HCT116 (cell line): ENCODE data around the gene ADAP2. TPM values are rescaled to one million over a fixed set of nuclear protein-coding genes. Genes with fewer than 3 reads are reported as not detected.
A peak's percentile ranks its signal among the peaks of the same experiment; 100 is the strongest.

Experiments used
- ATAC-seq: fragments of 200-7000 bp; cut with Tn5 transposase; 2 replicates; pipeline ENCODE4 v1.9.1; 2020; ENCODE audit warnings: mild to moderate bottlenecking, moderate library complexity
- BruUV-seq: library from RNA; stranded (reverse); fragments of 400-500 nt; replicated peaks from 2 replicates; lab custom pipeline; 2021; lab: Mats Ljungman, UMichigan
- CTCF ChIA-PET: fragments of 300-600 bp; sonication (Branson Sonifier 250); formaldehyde crosslinking; loops from one replicate; lab custom pipeline; 2021; ENCODE audit warnings: antibody characterized with exemption; lab: Charles Lee
- POLR2A ChIA-PET: fragments of 300-600, 350-600 bp; sonication (Branson Sonifier 250); formaldehyde crosslinking; loops from one replicate; lab custom pipeline; 2021; ENCODE audit warnings: antibody characterized with exemption; lab: Charles Lee
- RAD21 ChIA-PET, 2 experiments: fragments of 300-600 bp; sonication (Branson Sonifier 250); formaldehyde crosslinking; loops; one replicate each; lab custom pipeline; 2023; ENCODE audit warnings: low total read pairs in 2 of 2; ENCODE audit not compliant: uncharacterized antibody in 2 of 2, unreplicated experiment in 2 of 2, low non-redundant PET in 1 of 2; lab: Charles Lee
- DNase-seq: peaks from one replicate; pipeline ENCODE4 v3.0.0-alpha.2; 2010; ENCODE audit warnings: low read depth, low spot score
- H2AFZ ChIP-seq: fragments of 200-600 bp; shearing (Covaris generic), sonication (generic); 2 replicates; pipeline ENCODE4 v1.6.1; 2017; ENCODE audit warnings: low read depth, mixed run types, mixed read lengths, antibody characterized with exemption, low read length; ENCODE audit not compliant: poor library complexity, severe bottlenecking
- H3K27ac ChIP-seq: 2 replicates; pipeline ENCODE4 v1.5.1; 2012; ENCODE audit warnings: low read depth, low read length
- H3K27me3 ChIP-seq: fragments of 200-600 bp; sonication (generic); 2 replicates; pipeline ENCODE4 v1.6.1; 2016; ENCODE audit warnings: mixed run types, low read length, mixed read lengths; ENCODE audit not compliant: insufficient read depth
- H3K36me3 ChIP-seq, 2 experiments: fragments of 200-500 bp in 1 of 2; fragments of 200-600 bp in 1 of 2; sonication (Bioruptor generic) in 1 of 2; sonication (generic) in 1 of 2; 2 replicates each; pipeline versions ENCODE4 v1.5.1 to v1.6.1; 2014 to 2016; ENCODE audit warnings: low read length in 2 of 2, inconsistent platforms in 1 of 2, mixed read lengths in 1 of 2, mixed run types in 1 of 2; ENCODE audit not compliant: insufficient read depth in 2 of 2, control insufficient read depth in 1 of 2
- H3K4me1 ChIP-seq, 2 experiments: fragments of 200-600 bp in 1 of 2; sonication (generic) in 1 of 2; 2 replicates each; pipeline versions ENCODE4 v1.5.1 to v1.6.1; 2012 to 2017; ENCODE audit warnings: low read length in 2 of 2, inconsistent platforms in 1 of 2, mild to moderate bottlenecking in 1 of 2, mixed read lengths in 1 of 2, mixed run types in 1 of 2, moderate library complexity in 1 of 2; ENCODE audit not compliant: insufficient read depth in 2 of 2, control insufficient read depth in 1 of 2
- H3K4me2 ChIP-seq: fragments of 200-600 bp; sonication (generic); 2 replicates; pipeline ENCODE4 v1.6.1; 2017; ENCODE audit warnings: mixed run types, low read length, mixed read lengths
- H3K4me3 ChIP-seq, 2 experiments: fragments of 200-600 bp in 1 of 2; sonication (generic) in 1 of 2; replicated peaks in 1 of 2; 2 replicates each; pipeline ENCODE4 v1.5.1; 2011 to 2016; ENCODE audit warnings: low read length in 2 of 2, control low read depth in 1 of 2, low read depth in 1 of 2, mild to moderate bottlenecking in 1 of 2, mixed read lengths in 1 of 2, mixed run types in 1 of 2
- H3K79me2 ChIP-seq: fragments of 200-600 bp; sonication (generic); 2 replicates; pipeline ENCODE4 v1.6.1; 2017; ENCODE audit warnings: mild to moderate bottlenecking, mixed run types, low read length, moderate library complexity, mixed read lengths; ENCODE audit not compliant: insufficient read depth
- H3K9ac ChIP-seq: fragments of 200-600 bp; sonication (generic); 2 replicates; pipeline ENCODE4 v1.6.1; 2016; ENCODE audit warnings: low read length, mixed read lengths
- H3K9me2 ChIP-seq: fragments of 200-600 bp; sonication (generic), shearing (Covaris generic); 2 replicates; pipeline ENCODE4 v1.6.1; 2017; ENCODE audit warnings: mixed run types, mild to moderate bottlenecking, moderate library complexity; ENCODE audit not compliant: insufficient read depth
- H3K9me3 ChIP-seq, 2 experiments: fragments of 200-500 bp in 1 of 2; fragments of 200-600 bp in 1 of 2; sonication (Bioruptor generic) in 1 of 2; sonication (generic) in 1 of 2; 2 replicates each; pipeline ENCODE4 v1.6.1; 2014 to 2017; ENCODE audit warnings: low read length in 2 of 2, mixed read lengths in 2 of 2, inconsistent platforms in 1 of 2, low read depth in 1 of 2, mild to moderate bottlenecking in 1 of 2, mixed run types in 1 of 2, moderate library complexity in 1 of 2; ENCODE audit not compliant: control insufficient read depth in 1 of 2, insufficient read depth in 1 of 2
- H4K20me1 ChIP-seq: fragments of 200-600 bp; sonication (generic), shearing (Covaris generic); 2 replicates; pipeline ENCODE4 v1.6.1; 2017; ENCODE audit warnings: mixed run types, mild to moderate bottlenecking, moderate library complexity; ENCODE audit not compliant: insufficient read depth
- CBX3 ChIP-seq: IDR thresholded peaks from 2 replicates; pipeline ENCODE4 v1.6.1; 2012; ENCODE audit warnings: low read depth
- ELF1 ChIP-seq: IDR thresholded peaks from 2 replicates; pipeline ENCODE4 v1.6.1; 2012; ENCODE audit warnings: low read depth, borderline replicate concordance
- EZH2 ChIP-seq: fragments of 200-600 bp; sonication (generic); IDR thresholded peaks from 2 replicates; pipeline ENCODE4 v1.6.1; 2017; ENCODE audit warnings: antibody characterized with exemption, mixed run types
- EZH2phosphoT487 ChIP-seq: fragments of 200-600 bp; IDR thresholded peaks from 2 replicates; pipeline ENCODE4 v1.6.1; 2018; ENCODE audit warnings: antibody characterized with exemption, borderline replicate concordance
- FOSL1 ChIP-seq: IDR thresholded peaks from 2 replicates; pipeline ENCODE4 v1.6.1; 2012; ENCODE audit warnings: low read depth
- JUND ChIP-seq: IDR thresholded peaks from 2 replicates; pipeline ENCODE4 v1.6.1; 2012
- POLR2AphosphoS5 ChIP-seq: IDR thresholded peaks from 2 replicates; pipeline ENCODE4 v1.6.1; 2011; ENCODE audit warnings: mild to moderate bottlenecking, low read depth, low read length, moderate library complexity
- RAD21 ChIP-seq: IDR thresholded peaks from 2 replicates; pipeline ENCODE4 v1.6.1; 2012; ENCODE audit warnings: low read depth, mild to moderate bottlenecking
- SIN3A ChIP-seq: IDR thresholded peaks from 2 replicates; pipeline ENCODE4 v1.6.1; 2012; ENCODE audit warnings: low read depth
- SP1 ChIP-seq: IDR thresholded peaks from 2 replicates; pipeline ENCODE4 v1.6.1; 2012; ENCODE audit warnings: low read depth
- SRF ChIP-seq: IDR thresholded peaks from 2 replicates; pipeline ENCODE4 v1.6.1; 2012; ENCODE audit warnings: low read depth
- TCF7L2 ChIP-seq: IDR thresholded peaks from 2 replicates; pipeline ENCODE4 v1.7.0; 2011; ENCODE audit warnings: borderline replicate concordance, inconsistent platforms; ENCODE audit not compliant: insufficient read depth, insufficient read length; ENCODE audit errors: extremely low read depth
- YY1 ChIP-seq: IDR thresholded peaks from 2 replicates; pipeline ENCODE4 v1.6.1; 2011; ENCODE audit warnings: low read length, low read depth, moderate library complexity, mild to moderate bottlenecking; ENCODE audit not compliant: insufficient replicate concordance; ENCODE audit errors: extremely low read depth
- ZFX ChIP-seq: fragments of 450-650 bp; IDR thresholded peaks from 2 replicates; pipeline ENCODE4 v1.6.1; 2017
- ZNF274 ChIP-seq: fragments of 200-500 bp; sonication (Bioruptor generic); IDR thresholded peaks from 2 replicates; pipeline ENCODE4 v1.6.1; 2014; ENCODE audit warnings: mild to moderate bottlenecking, low read depth, low read length, inconsistent platforms
- intact Hi-C: fragments of 100-400 bp; cut with micrococcal nuclease; formaldehyde crosslinking; loops from 2 replicates; pipeline ENCODE4 v1.10.0; 2022
- total RNA-seq: library from RNA; stranded (reverse); gene quantifications from one replicate; pipeline ENCODE4 v1.2.1, GENCODE V29; 2021; ENCODE audit not compliant: unreplicated experiment
- TF ChIP-seq, protein P1 (sequence below): IDR thresholded peaks from 2 replicates; pipeline ENCODE4 v1.6.1; 2011; ENCODE audit warnings: mild to moderate bottlenecking, low read length, moderate library complexity; ENCODE audit not compliant: insufficient replicate concordance; ENCODE audit errors: extremely low read depth
- TF ChIP-seq, protein P2 (sequence below): IDR thresholded peaks from 2 replicates; pipeline ENCODE4 v1.6.1; 2012
- TF ChIP-seq, protein P3 (sequence below): IDR thresholded peaks from 2 replicates; pipeline ENCODE4 v1.6.1; 2012
- TF ChIP-seq, protein P4 (sequence below), 3 experiments: fragments of 200-600 bp in 1 of 3; sonication (generic) in 1 of 3; IDR thresholded peaks in 2 of 3; conservative IDR thresholded peaks in 1 of 3; 2 replicates each; pipeline ENCODE4 v1.5.1; 2012 to 2017; ENCODE audit warnings: low read depth in 2 of 3, low read length in 2 of 3, antibody characterized with exemption in 1 of 3, borderline replicate concordance in 1 of 3, control low read depth in 1 of 3, mild to moderate bottlenecking in 1 of 3, mixed read lengths in 1 of 3, mixed run types in 1 of 3, moderate library complexity in 1 of 3; ENCODE audit not compliant: insufficient read depth in 1 of 3

ADAP2 gene
- total RNA-seq, 1 experiment from 2014 or later, result 17.2 TPM

DNA sequence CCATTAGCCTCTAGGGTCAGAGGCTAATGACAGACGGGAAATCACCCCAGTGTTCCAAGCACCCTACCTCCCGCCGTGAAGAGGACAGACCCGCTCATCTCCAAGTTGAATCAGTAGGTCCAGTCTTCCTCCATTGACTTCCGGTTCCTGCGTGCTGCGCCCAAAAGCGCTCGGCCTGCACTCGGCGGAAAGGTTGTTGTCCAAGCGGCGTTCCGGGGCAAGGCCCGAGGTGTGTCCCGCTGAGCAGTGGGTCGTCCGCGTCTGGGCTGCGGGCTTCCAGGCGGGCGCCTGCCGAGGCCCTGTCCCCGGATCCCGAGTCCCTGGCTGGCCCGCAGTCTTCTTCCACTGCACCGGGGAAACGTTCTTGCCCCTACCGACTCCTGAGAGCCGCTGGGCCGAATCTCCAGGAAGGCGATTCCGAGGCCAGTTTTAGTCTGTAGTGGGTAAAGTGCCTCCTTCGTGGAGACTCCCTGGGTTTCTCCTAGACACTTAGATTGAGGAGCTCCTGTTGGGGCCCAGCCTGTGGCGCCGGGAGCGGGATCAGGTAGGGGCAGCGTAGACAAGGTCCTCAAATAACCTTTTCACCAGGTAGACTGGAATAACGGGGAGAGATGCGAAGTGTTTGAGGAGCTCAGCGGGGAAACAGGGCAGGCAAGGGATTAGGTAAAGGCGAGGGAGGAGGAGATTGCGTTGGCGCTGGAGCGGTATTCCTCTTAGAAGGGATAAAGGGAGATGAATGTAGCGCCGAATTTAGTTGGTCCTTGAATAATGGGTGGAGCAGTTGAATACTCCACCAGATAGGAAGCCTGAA, 15.4 kb upstream of the ADAP2 start, which contains the start of gene TEFM:
TSS of gene TEFM (minus strand) at position 138 of the 811 bp plus-strand sequence. CDS start at position 98, 40 bp downstream.
- no peaks in the 10 kb centered on the region for H3K27me3 ChIP-seq
- peaks cover 4 to 6% of the 10 kb centered on the region in 2 experiments; a peak in 2 of 4 replicates for H3K36me3 ChIP-seq
- ChIA-PET CTCF (no interaction called here), RAD21 (no interaction called here), POLR2A (interaction anchor here (0.5 to 0.9 kb wide), 3 partner anchors 8 to 79 kb away, joined by 3 to 6 read pairs (median 4); no protein-coding TSS in a partner anchor)
- intact Hi-C loops, result no loop called here
- ATAC-seq (peak; percentile 90), DNase-seq (peak; percentile 88)
- BruUV-seq, result TSS peak; percentile 84
- H3K4me2 ChIP-seq, result peak within 1 kb of the TSS; percentile 87
- H3K9me3 ChIP-seq, result no peaks in the 10 kb centered on the region
- H3K9me2 ChIP-seq, result no peaks in the 10 kb centered on the region
- peaks cover 35% of the 10 kb centered on the region for H3K79me2 ChIP-seq
- peak within 1 kb of the TSS; percentile 79 for H3K27ac ChIP-seq
- H3K4me3 ChIP-seq, result peak within 1 kb of the TSS; percentile 77 to 86
- no peaks in the 10 kb centered on the region for H4K20me1 ChIP-seq
- H3K9ac ChIP-seq, result peak within 1 kb of the TSS; percentile 78
- peak within 1 kb of the TSS; percentile 93 for H2AFZ ChIP-seq
- peaks cover 5 to 13% of the 10 kb centered on the region in 2 experiments for H3K4me1 ChIP-seq
- peak; percentile 97 for TF ChIP-seq ZFX
- no peak for TF ChIP-seq FOSL1
- peak; percentile 79 for TF ChIP-seq SRF
- peak; percentile 58 for TF ChIP-seq ELF1
- TF ChIP-seq TCF7L2, result peak; percentile 39
- TF ChIP-seq, protein P1, sequence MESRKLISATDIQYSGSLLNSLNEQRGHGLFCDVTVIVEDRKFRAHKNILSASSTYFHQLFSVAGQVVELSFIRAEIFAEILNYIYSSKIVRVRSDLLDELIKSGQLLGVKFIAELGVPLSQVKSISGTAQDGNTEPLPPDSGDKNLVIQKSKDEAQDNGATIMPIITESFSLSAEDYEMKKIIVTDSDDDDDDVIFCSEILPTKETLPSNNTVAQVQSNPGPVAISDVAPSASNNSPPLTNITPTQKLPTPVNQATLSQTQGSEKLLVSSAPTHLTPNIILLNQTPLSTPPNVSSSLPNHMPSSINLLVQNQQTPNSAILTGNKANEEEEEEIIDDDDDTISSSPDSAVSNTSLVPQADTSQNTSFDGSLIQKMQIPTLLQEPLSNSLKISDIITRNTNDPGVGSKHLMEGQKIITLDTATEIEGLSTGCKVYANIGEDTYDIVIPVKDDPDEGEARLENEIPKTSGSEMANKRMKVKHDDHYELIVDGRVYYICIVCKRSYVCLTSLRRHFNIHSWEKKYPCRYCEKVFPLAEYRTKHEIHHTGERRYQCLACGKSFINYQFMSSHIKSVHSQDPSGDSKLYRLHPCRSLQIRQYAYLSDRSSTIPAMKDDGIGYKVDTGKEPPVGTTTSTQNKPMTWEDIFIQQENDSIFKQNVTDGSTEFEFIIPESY, result no peak
- peak; percentile 91 for TF ChIP-seq SIN3A
- TF ChIP-seq JUND, result no peak
- TF ChIP-seq EZH2, result no peak
- no peak for TF ChIP-seq ZNF274
- no peak for TF ChIP-seq RAD21
- peak; percentile 95 for TF ChIP-seq CBX3
- TF ChIP-seq, protein P2, sequence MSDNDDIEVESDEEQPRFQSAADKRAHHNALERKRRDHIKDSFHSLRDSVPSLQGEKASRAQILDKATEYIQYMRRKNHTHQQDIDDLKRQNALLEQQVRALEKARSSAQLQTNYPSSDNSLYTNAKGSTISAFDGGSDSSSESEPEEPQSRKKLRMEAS, result peak; percentile 79
- TF ChIP-seq SP1, result peak; percentile 46; the same call in 1 of the 2 replicates
- peak; percentile 87 for TF ChIP-seq POLR2AphosphoS5
- TF ChIP-seq, protein P3, sequence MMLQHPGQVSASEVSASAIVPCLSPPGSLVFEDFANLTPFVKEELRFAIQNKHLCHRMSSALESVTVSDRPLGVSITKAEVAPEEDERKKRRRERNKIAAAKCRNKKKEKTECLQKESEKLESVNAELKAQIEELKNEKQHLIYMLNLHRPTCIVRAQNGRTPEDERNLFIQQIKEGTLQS, result no peak
- TF ChIP-seq, protein P4, sequence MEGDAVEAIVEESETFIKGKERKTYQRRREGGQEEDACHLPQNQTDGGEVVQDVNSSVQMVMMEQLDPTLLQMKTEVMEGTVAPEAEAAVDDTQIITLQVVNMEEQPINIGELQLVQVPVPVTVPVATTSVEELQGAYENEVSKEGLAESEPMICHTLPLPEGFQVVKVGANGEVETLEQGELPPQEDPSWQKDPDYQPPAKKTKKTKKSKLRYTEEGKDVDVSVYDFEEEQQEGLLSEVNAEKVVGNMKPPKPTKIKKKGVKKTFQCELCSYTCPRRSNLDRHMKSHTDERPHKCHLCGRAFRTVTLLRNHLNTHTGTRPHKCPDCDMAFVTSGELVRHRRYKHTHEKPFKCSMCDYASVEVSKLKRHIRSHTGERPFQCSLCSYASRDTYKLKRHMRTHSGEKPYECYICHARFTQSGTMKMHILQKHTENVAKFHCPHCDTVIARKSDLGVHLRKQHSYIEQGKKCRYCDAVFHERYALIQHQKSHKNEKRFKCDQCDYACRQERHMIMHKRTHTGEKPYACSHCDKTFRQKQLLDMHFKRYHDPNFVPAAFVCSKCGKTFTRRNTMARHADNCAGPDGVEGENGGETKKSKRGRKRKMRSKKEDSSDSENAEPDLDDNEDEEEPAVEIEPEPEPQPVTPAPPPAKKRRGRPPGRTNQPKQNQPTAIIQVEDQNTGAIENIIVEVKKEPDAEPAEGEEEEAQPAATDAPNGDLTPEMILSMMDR (IDR thresholded peaks at IDR 0.05 in 2 of 3, conservative IDR thresholded peaks at IDR 0.05 in 1 of 3; ENCODE audit: borderline replicate concordance in 1 of 3, insufficient read depth in 1 of 3, low read depth in 2 of 3, low read length in 2 of 3), result no peak
- peak; percentile 92 for TF ChIP-seq YY1
- TF ChIP-seq EZH2phosphoT487, result no peak
